WTC11 (cell line): ENCODE measurements around the gene SLC26A5. TPM values are rescaled to one million over a fixed set of nuclear protein-coding genes. Genes with fewer than 3 reads are reported as not detected.

ENCODE experiments used
- ATAC-seq: fragments of 200-7000 bp; cut with Tn5 transposase; 2 replicates; pipeline ENCODE4 v1.10.0; 2021; ENCODE audit warnings: mild to moderate bottlenecking, moderate library complexity
- CTCF ChIA-PET: fragments of 300-600 bp; sonication (Branson Sonifier 250); formaldehyde crosslinking; loops from one replicate; lab custom pipeline; 2021; ENCODE audit warnings: antibody characterized with exemption; lab: Charles Lee
- POLR2A ChIA-PET: fragments of 350-600 bp; sonication (Branson Sonifier 250); formaldehyde crosslinking; loops from one replicate; lab custom pipeline; 2021; ENCODE audit warnings: antibody characterized with exemption; lab: Charles Lee
- DNase-seq: peaks from one replicate; pipeline ENCODE4 v3.0.0; 2021; ENCODE audit warnings: low spot score
- H3K27ac Mint-ChIP-seq: 2 replicates; pipeline ENCODE4 v1.8.0; 2021; ENCODE audit warnings: mixed read lengths
- H3K27me3 Mint-ChIP-seq: 2 replicates; pipeline ENCODE4 v1.8.0; 2021; ENCODE audit warnings: low read depth, mild to moderate bottlenecking, moderate library complexity, mixed read lengths
- H3K36me3 Mint-ChIP-seq: 2 replicates; pipeline ENCODE4 v1.8.0; 2021; ENCODE audit warnings: mixed read lengths
- H3K4me1 Mint-ChIP-seq: 2 replicates; pipeline ENCODE4 v1.8.0; 2022; ENCODE audit warnings: mixed read lengths
- H3K4me3 Mint-ChIP-seq: 2 replicates; pipeline ENCODE4 v1.8.0; 2021; ENCODE audit warnings: mild to moderate bottlenecking, moderate library complexity, mixed read lengths
- H3K9me3 Mint-ChIP-seq: 2 replicates; pipeline ENCODE4 v1.8.0; 2021; ENCODE audit warnings: mixed read lengths
- AFF4 ChIP-seq: sonication (generic); formaldehyde crosslinking; IDR thresholded peaks from 2 replicates; pipeline ENCODE4 v1.8.1; 2023; ENCODE audit warnings: mild to moderate bottlenecking, missing genetic modification reagents, borderline replicate concordance
- ATF3 ChIP-seq: sonication (generic); formaldehyde crosslinking; conservative IDR thresholded peaks from 2 replicates; pipeline ENCODE4 v1.8.1; 2022; ENCODE audit warnings: mild to moderate bottlenecking, missing genetic modification reagents
- CREM ChIP-seq: sonication (generic); formaldehyde crosslinking; IDR thresholded peaks from 2 replicates; pipeline ENCODE4 v1.8.1; 2022; ENCODE audit warnings: mild to moderate bottlenecking, missing genetic modification reagents, moderate library complexity
- CTCF ChIP-seq: fragments of 200-600 bp; IDR thresholded peaks from 2 replicates; pipeline ENCODE4 v1.8.0; 2022; ENCODE audit warnings: antibody characterized with exemption
- EMX1 ChIP-seq: fragments of 250-450 bp; sonication (Bioruptor Pico); IDR thresholded peaks from 2 replicates; pipeline ENCODE4 v1.8.0; 2021; ENCODE audit warnings: mild to moderate bottlenecking
- GABPB1 ChIP-seq: sonication (generic); formaldehyde crosslinking; IDR thresholded peaks from 2 replicates; pipeline ENCODE4 v1.8.1; 2023; ENCODE audit warnings: mild to moderate bottlenecking, missing genetic modification reagents
- MAX ChIP-seq: sonication (generic); formaldehyde crosslinking; IDR thresholded peaks from 2 replicates; pipeline ENCODE4 v1.8.0; 2022; ENCODE audit warnings: mild to moderate bottlenecking, missing genetic modification reagents
- MLX ChIP-seq: sonication (generic); formaldehyde crosslinking; IDR thresholded peaks from 2 replicates; pipeline ENCODE4 v1.8.1; 2023; ENCODE audit warnings: mild to moderate bottlenecking, missing genetic modification reagents, moderate library complexity
- MXD4 ChIP-seq: fragments of 250-450 bp; sonication (Bioruptor Pico); IDR thresholded peaks from 2 replicates; pipeline ENCODE4 v1.8.0; 2021; ENCODE audit warnings: mild to moderate bottlenecking, moderate library complexity, borderline replicate concordance
- NFYB ChIP-seq: sonication (generic); formaldehyde crosslinking; conservative IDR thresholded peaks from 2 replicates; pipeline ENCODE4 v1.8.0; 2022; ENCODE audit warnings: low read depth, missing genetic modification reagents
- NR1H2 ChIP-seq: sonication (generic); formaldehyde crosslinking; IDR thresholded peaks from 2 replicates; pipeline ENCODE4 v1.9.0; 2021; ENCODE audit warnings: mild to moderate bottlenecking, moderate library complexity, missing genetic modification reagents
- RELA ChIP-seq: sonication (generic); formaldehyde crosslinking; IDR thresholded peaks from 2 replicates; pipeline ENCODE4 v1.8.1; 2022; ENCODE audit warnings: missing genetic modification reagents, mild to moderate bottlenecking, borderline replicate concordance
- SP1 ChIP-seq: sonication (generic); formaldehyde crosslinking; conservative IDR thresholded peaks from 2 replicates; pipeline ENCODE4 v1.8.1; 2022; ENCODE audit warnings: missing genetic modification reagents
- TCF7 ChIP-seq: sonication (generic); formaldehyde crosslinking; IDR thresholded peaks from 2 replicates; pipeline ENCODE4 v1.8.0; 2022; ENCODE audit warnings: mild to moderate bottlenecking, low read depth, missing genetic modification reagents, moderate library complexity
- ZNF138 ChIP-seq: sonication (generic); formaldehyde crosslinking; conservative IDR thresholded peaks from 2 replicates; pipeline ENCODE4 v1.8.1; 2022; ENCODE audit warnings: mild to moderate bottlenecking, moderate library complexity, missing genetic modification reagents
- ZNF219 ChIP-seq: sonication (generic); formaldehyde crosslinking; IDR thresholded peaks from 2 replicates; pipeline ENCODE4 v1.8.0; 2023; ENCODE audit warnings: missing genetic modification reagents, mild to moderate bottlenecking, borderline replicate concordance
- ZNF512 ChIP-seq: sonication (generic); formaldehyde crosslinking; IDR thresholded peaks from 2 replicates; pipeline ENCODE4 v1.8.1; 2022; ENCODE audit warnings: missing genetic modification reagents, borderline replicate concordance
- total RNA-seq: library from RNA; stranded (reverse); gene quantifications from 3 replicates; pipeline ENCODE4 v1.2.3, GENCODE V29; 2021
- TF ChIP-seq, protein P1 (sequence below): sonication (generic); formaldehyde crosslinking; IDR thresholded peaks from 2 replicates; pipeline ENCODE4 v1.8.1; 2022; ENCODE audit warnings: mild to moderate bottlenecking, moderate library complexity, missing genetic modification reagents
- TF ChIP-seq, protein P2 (sequence below): fragments of 250-450 bp; sonication (Bioruptor Pico); IDR thresholded peaks from 2 replicates; pipeline ENCODE4 v1.9.0; 2021; ENCODE audit warnings: mild to moderate bottlenecking
- TF ChIP-seq, protein P3 (sequence below): sonication (generic); formaldehyde crosslinking; IDR thresholded peaks from 2 replicates; pipeline ENCODE4 v1.8.0; 2023; ENCODE audit warnings: missing genetic modification reagents

Gene SLC26A5
- total RNA-seq, 1 experiment from 2014 or later: 0.15 TPM

GRCh38 chr7:103420857-103421384 is 25.1 kb downstream of the SLC26A5 start:
- DNase-seq: no peak
- H3K4me1 Mint-ChIP-seq: no peaks in the 10 kb centered on the region
- ATAC-seq: no peak
- no peaks in the 10 kb centered on the region; the same call in 1 of the 2 replicates for H3K27me3 Mint-ChIP-seq
- ChIA-PET POLR2A (no interaction called here), CTCF (no interaction called here)
- no peaks in the 10 kb centered on the region; the same call in none of the 2 replicates for H3K9me3 Mint-ChIP-seq
- H3K27ac Mint-ChIP-seq: no peak overlapping the region
- no peak overlapping the region for H3K4me3 Mint-ChIP-seq
- H3K36me3 Mint-ChIP-seq: no peaks in the 10 kb centered on the region
- no peak for TF ChIP-seq NFYB (CRISPR knock-in tag)
- no peak for TF ChIP-seq NR1H2 (CRISPR knock-in tag)
- no peak for TF ChIP-seq ZNF512 (CRISPR knock-in tag)
- no peak for TF ChIP-seq ZNF138
- TF ChIP-seq AFF4: no peak
- no peak for TF ChIP-seq RELA
- no peak for TF ChIP-seq CREM (CRISPR knock-in tag)
- TF ChIP-seq, all 79 proteins: peak for 0

GRCh38 chr7:103418241-103418640 is 27.8 kb downstream of the SLC26A5 start:
- peaks cover 2% of the 10 kb centered on the region; the same call in 1 of the 2 replicates for H3K4me1 Mint-ChIP-seq
- no peak for ATAC-seq
- no peak for DNase-seq
- H3K27ac Mint-ChIP-seq: no peak overlapping the region
- CTCF ChIA-PET: interaction anchor here (0.8 kb wide), 1 partner anchor 11 kb away, joined by 3 read pairs; no protein-coding TSS in a partner anchor
- POLR2A ChIA-PET: no interaction called here
- no peaks in the 10 kb centered on the region for H3K36me3 Mint-ChIP-seq
- no peaks in the 10 kb centered on the region; the same call in 1 of the 2 replicates for H3K27me3 Mint-ChIP-seq
- TF ChIP-seq, protein P1, sequence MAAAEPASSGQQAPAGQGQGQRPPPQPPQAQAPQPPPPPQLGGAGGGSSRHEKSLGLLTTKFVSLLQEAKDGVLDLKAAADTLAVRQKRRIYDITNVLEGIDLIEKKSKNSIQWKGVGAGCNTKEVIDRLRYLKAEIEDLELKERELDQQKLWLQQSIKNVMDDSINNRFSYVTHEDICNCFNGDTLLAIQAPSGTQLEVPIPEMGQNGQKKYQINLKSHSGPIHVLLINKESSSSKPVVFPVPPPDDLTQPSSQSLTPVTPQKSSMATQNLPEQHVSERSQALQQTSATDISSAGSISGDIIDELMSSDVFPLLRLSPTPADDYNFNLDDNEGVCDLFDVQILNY (CRISPR knock-in tag): no peak
- TF ChIP-seq SP1 (CRISPR knock-in tag): no peak
- no peak for TF ChIP-seq MLX (CRISPR knock-in tag)
- TF ChIP-seq ZNF219 (CRISPR knock-in tag): no peak
- TF ChIP-seq, protein P2, sequence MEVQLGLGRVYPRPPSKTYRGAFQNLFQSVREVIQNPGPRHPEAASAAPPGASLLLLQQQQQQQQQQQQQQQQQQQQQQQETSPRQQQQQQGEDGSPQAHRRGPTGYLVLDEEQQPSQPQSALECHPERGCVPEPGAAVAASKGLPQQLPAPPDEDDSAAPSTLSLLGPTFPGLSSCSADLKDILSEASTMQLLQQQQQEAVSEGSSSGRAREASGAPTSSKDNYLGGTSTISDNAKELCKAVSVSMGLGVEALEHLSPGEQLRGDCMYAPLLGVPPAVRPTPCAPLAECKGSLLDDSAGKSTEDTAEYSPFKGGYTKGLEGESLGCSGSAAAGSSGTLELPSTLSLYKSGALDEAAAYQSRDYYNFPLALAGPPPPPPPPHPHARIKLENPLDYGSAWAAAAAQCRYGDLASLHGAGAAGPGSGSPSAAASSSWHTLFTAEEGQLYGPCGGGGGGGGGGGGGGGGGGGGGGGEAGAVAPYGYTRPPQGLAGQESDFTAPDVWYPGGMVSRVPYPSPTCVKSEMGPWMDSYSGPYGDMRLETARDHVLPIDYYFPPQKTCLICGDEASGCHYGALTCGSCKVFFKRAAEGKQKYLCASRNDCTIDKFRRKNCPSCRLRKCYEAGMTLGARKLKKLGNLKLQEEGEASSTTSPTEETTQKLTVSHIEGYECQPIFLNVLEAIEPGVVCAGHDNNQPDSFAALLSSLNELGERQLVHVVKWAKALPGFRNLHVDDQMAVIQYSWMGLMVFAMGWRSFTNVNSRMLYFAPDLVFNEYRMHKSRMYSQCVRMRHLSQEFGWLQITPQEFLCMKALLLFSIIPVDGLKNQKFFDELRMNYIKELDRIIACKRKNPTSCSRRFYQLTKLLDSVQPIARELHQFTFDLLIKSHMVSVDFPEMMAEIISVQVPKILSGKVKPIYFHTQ (CRISPR knock-in tag): no peak
- TF ChIP-seq, protein P3, sequence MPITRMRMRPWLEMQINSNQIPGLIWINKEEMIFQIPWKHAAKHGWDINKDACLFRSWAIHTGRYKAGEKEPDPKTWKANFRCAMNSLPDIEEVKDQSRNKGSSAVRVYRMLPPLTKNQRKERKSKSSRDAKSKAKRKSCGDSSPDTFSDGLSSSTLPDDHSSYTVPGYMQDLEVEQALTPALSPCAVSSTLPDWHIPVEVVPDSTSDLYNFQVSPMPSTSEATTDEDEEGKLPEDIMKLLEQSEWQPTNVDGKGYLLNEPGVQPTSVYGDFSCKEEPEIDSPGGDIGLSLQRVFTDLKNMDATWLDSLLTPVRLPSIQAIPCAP (CRISPR knock-in tag): no peak
- no peak for TF ChIP-seq GABPB1
- no peak for TF ChIP-seq CTCF
- TF ChIP-seq NFYB (CRISPR knock-in tag): no peak
- TF ChIP-seq MAX (CRISPR knock-in tag): no peak
- no peak for TF ChIP-seq EMX1
- TF ChIP-seq MXD4 (CRISPR knock-in tag): no peak
- TF ChIP-seq TCF7: no peak
- TF ChIP-seq ATF3: no peak
- H3K4me3 Mint-ChIP-seq: no peak overlapping the region
- H3K9me3 Mint-ChIP-seq: no peaks in the 10 kb centered on the region; the same call in none of the 2 replicates
